ENCODE measurements around the gene ACADSB.

Gene ACADSB

DNA sequence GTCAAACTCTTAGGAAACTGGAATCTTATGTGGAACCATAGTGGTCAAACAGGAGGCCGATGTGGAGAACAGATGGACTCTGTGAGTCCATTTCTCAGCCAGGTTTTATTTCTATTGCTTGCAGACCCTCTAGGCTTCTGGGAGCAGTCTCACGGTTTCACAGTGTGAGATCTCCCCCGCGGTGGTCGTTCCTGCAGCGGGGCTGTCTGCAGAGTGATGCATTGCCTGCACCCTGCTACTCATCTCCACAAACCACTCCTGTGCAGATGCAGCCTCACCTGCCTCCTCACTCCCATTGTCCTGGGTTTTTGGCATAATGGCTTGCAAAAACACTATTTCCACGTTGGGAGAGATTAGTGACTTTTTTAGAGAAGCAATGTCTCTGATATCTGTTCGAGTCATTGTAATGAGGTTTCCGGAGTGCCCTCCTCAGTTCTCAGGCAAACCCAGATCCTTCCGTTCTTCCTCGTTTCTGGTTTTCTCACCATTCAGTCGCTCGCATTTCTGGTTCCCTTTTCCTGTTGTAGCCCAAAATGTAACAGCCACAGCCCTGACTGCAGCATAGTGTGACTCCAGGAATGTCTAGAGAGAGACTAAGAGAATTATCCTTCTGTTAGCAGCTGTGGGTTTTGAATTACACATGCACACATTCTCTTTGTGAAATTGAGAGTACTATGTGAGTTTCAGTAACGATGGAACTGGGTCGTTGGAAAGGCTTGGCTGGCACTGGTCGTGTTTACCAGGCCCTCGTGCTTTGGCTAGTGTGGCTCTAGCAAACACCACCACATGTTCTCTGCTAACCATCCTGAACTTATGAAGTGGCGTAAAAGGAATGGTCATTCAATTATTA, 30.2 kb downstream of the ACADSB start:
- no peak for DNase-seq (ENCODE audit: low read depth, low spot score)

DNA sequence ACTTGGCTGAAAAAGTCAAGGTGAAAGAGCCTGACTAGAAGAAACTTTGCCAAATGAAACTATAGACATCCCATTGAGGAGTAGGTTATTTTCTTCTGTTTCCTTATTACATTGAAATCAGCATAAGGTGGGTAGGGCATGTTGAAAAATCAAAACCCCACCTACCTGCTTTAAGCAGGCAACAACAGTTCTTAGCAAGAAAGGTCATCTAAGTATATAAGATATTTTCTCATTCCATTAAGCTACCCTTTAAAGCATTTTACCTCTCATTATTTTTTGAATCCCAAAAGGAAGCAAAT, 30.8 kb downstream of the ACADSB start:
- DNase-seq (ENCODE audit: low read depth, low spot score) = no peak

DNA sequence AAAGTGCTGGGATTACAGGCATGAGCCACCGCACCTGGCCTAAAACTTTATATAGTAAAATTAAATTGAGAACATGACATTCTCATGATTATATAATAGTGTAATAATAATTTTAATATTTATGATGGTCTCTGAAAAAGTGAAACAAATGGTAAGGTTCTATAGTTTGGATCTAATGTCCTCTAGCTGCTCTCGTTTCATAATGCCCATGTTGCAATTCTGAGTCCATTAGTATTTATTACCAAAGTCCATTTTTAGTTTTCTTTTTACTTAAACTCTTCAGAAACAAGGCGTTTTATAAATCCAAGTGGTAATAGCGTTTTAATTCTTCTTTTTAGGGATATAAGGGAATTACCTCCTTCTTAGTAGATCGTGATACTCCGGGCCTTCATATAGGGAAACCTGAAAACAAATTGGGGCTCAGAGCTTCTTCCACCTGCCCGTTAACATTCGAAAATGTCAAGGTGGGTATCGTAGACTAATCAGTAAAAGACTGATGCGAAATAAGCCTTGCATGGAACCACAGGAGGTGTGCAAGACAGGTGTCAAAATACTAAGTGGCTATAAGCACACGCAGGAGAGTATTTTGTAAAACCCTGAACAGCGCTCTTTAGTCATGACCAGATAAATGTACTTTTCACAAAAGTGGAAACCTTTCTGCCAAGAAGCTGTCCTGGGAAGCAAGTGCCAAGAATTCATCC, 34.1 kb downstream of the ACADSB start:
- DNase-seq (ENCODE audit: low read depth, low spot score) = no peak

DNA sequence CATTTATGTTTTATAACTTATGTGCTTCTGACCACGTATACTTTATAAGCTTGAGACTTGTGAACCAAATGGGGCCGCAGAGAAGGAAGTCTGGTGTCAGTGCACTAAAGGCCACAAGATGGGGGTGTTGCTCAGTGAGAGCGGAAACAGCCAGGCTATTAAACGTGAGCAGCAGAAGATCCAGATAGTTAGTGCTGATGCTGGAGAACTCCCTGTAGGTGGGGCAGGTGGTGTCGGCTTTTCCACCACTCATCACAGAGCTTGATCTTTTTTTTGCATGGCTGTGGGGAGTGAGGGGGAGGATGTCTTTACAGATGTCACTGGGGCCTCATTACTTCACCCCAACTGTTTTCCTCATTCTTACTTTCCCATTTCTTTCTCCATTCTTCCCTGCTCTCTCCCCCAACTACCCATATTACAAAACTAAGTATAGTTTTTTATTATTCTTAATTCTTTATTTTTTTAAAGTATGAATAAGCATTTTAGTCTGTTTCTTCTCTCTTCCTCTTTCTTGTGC, 34.7 kb downstream of the ACADSB start:
- peak; percentile 82 for DNase-seq (ENCODE audit: low read depth, low spot score)

DNA sequence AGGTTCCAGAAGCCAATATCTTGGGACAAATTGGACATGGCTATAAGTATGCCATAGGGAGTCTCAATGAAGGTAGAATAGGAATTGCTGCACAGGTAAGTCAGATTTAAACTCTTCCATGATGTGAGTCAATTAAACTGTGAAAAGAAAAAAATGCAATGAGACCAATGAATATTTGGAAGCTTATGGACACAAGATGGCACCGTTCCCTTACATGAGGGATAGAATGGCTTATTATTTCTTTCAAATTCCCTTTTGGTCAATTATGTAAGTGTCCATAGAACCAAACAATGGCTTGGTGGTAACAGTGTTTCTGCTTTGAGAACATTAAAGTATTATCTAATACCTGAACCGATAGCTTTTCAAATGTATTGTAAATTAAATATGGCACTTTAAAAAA, 35.6 kb downstream of the ACADSB start:
- DNase-seq (ENCODE audit: low read depth, low spot score) = no peak

DNA sequence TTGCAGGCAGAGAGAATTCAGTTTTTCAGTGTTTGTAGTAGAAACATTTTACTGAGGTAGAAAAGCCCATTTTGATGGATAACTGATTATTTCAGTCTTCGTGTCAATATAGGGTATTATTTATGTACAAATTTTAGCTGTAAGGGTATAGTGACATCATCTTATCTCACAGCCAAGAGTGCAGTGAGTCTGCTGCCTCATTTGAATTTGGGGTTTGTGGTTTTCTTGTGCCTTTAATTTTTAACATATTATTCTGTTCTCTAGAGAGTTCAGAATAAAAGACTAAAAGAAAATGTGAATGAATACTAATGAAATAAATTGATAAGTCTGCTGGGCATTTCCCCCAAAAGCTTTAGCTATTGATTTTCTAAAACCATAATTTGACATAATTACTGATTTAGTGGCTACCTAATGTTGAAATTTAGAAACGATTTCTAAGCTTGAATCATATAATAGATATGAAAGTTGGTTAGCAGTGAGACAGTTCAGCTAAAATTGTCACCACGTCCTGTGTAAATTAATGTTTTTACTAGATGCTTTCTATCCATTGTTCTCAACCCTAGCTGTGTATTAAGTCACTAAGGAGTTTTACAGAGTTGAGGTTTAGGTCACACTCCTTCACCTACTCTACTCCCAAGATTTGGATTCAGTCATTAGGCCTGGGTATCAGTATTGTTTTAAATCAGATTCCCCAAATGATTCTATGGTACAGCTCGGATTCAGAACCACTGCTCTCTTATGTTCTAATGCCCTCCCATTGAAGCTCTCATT, 37.3 kb downstream of the ACADSB start:
- DNase-seq (ENCODE audit: low read depth, low spot score) = no peak

DNA sequence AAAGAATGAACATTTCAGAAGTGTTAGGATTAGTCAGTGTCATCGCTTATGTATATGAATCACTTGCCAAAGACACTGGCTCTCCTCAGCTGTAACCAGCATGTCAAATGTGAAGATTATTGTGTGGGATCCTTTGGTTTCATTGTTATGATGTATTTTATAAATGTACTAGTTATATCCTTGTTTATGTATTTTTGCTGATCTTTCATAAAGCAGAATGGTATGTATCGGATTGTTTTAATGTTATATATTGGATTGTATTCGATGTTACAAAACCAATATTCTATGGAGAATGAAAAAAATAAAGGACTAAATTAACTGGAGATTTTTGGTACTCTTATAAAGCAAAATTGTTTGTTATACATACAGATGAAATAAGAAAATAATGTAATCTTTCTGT, 49.2 kb downstream of the ACADSB start:
- no peak for DNase-seq (ENCODE audit: low read depth, low spot score)

DNA sequence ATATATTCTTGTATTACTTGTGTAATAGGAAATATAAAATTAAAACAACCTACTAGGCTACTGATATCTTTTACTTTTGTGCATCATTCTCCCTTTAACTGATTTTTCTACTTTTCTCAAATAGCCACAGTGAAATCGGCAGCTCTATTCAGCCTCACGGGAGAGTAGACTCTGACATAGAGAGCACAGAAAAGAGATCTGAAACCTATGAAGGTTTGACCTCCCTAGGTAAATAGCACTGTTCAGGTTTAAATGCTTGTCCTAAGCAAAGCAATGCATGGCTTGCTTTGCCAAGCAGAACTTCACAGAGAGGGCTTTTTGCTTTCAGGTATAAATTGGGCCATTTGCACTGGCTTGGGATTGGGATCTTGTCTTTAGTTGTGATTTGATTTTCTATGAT, 53.1 kb downstream of the ACADSB start:
- no peak for DNase-seq (ENCODE audit: low read depth, low spot score)

DNA sequence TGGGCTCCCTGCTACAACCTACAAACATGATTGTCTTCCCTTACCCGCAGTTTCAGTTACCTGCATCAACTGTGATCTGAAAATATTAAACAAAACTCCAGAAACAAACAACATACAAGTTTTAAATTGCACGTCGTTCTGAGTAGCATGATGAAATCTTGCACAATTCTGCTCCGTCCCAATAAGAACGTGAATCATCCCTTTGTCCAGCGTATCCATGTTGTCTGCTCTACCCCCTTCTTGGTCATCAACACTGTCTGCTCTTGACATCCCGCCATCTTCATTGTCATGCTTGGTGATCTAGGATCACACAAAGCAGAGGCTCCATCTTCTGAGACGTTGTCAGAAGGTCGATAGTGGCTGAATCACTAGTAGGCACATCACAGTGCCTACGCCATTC, 53.9 kb downstream of the ACADSB start:
- DNase-seq (ENCODE audit: low read depth, low spot score) = no peak

DNA sequence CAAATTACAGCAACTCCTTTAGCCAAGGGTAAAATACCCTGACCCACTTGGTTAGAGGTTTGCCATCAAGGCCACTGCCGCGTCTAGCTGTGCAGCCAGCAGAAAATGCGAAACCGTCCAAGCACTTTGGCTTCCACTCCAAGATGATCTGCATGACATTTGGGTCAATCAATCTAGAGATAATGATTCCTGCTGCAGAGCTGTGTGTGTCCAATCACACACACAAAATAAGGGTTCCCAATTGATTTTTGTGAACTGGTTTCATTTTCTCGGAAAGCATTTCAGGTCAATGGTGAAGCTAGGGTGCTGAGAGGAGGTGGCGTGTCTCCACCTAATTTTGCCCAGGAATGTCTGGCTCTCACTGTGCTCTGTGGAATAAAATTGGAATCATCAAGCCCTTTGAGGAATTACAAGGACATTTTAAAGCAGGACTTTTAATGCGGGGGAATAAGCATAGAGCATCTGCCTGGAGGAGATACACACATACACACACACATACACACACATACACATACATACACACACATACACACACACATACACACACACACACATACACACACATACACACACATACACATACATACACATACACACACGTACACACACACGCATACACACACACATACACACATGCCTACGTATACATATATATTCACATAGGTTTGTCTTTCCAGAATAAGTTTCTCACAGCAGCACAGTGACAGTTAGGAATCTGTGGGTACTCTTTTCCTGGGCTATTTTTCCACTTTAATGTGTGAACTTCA, 59.5 kb downstream of the ACADSB start:
- DNase-seq (ENCODE audit: low read depth, low spot score) = no peak

DNA sequence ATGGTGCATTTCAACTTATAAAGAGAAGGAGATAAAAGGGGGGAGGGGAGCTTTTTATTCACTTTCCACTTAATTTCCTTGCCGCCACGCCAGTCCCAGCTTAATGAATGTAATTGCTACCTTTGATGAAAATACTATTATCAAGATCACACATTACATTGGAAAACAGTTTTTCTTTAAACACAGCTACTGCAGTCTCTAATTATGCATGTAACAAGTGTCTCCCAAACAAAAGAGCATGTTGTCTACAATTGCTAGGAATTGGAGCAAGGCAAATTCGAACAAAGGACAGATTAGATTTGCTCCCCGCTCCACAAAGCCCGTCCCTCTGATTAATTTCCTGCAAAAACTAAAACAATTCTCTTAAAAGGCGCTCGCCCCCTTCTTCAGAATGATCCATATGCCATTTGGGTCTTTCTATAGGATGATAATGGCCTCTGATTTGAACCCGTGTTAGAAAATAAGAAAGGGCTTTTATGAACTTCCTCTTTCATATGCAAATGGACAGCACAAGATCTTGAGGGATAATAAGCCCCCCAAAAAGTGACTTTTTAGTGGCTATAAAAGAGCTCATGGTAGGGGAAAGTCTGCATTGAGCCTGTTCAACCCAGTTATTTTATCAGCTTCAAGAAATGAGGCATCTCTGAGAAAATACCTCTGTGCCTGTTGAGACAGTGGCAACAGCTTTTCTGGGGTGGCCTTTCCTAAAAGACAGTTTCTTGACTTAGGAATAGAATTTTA, 60.6 kb downstream of the ACADSB start:
- DNase-seq (ENCODE audit: low read depth, low spot score) = no peak

DNA sequence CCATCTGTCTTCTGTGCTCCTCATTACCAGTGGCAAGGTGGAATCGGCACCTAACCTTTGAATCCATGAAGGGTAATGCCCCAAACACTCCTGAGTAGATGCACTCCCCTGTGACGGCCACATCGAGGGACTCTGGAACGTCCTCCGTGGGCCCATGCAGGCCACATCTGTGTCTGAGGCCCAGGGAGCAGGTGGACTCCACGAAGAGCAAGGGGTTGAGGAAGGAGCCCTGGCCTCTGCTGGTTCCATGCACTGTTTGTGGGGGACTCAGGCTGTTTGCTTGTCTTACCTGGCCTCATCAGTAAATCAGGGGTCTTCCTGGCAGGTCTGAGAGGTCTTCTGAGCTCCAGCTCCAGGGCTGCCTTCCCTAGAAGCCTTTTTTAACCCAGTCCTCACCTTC, 64.4 kb downstream of the ACADSB start:
- no peak for DNase-seq (ENCODE audit: low read depth, low spot score)

DNA sequence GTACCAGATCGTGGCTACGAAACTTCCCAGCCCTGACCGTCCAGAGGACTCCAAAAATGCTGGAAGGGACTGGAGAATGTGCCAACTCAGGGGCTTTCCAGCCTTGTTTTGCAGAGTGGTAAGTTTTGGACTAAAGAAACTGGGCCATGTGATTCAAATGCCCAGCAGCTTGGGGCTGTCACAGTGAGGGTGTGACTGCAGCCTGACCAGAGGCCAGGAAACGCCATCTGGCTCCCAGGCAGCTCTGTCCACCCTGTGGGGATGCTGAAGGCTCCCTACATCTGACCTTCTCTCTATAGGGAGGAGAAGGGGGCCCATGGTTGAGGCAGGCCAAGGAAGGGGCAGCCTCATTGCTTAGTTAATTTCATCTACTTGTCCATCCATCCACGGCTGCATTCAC, 65.4 kb downstream of the ACADSB start:
- no peak for DNase-seq (ENCODE audit: low read depth, low spot score)

DNA sequence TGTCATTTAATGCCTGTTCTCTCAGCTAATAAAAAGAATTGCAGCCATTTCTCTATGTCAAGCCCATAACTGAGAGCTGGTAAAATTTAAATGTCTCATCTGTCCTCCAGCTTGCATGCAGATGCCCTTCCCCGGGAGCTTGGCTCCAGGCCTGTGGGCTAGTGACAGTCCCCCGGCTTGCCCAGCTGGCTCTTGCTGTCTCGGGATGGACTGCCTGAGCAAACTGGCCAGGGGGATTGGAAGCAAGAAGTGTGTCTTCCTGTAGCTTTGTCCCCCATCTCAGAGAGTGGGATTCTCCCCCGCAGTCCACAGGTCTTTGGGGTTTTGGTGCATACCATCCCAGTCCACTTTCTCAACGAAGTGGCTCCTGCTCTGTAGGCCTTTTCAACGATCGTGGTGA, 73.1 kb downstream of the ACADSB start:
- no peak for DNase-seq (ENCODE audit: low read depth, low spot score)

DNA sequence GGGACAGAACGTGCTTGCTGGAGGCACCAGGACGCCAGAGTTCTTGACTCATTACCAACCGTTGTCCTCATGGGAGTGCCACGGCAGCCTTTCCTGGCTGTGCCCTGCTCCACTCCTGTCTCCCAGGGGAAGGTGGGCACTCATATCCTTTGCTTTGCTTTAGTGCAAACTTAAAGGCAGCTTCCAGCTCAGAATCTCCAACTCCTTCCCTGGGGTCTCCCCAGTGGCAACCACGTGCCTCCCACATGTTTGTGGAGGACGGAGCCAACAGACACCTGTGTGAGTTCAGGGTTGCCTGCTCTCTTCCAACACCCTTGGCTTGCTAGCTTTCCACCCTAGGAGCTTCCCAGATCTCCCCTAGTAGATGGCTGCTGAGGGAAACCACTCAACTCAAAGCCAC, 75.0 kb downstream of the ACADSB start:
- DNase-seq (ENCODE audit: low read depth, low spot score) = no peak

DNA sequence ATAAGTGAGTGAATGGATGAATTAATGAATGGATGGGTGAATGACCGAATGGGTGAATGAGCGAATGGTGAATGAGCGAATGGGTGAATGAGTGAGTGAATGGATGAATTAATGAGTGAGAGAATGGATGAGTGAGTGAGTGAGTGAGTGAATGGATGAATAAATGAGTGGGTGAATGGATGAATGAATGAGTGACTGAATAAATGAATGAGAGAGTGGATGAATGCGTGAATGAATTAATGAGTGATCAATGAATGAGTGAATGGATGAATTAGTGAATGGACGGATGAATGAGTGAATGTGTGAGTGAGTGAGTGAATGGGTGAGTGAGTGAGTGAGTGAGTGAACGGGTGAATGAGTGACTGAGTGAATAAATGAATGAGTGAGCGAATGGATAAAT, 77.5 kb downstream of the ACADSB start:
- DNase-seq (ENCODE audit: low read depth, low spot score) = no peak

DNA sequence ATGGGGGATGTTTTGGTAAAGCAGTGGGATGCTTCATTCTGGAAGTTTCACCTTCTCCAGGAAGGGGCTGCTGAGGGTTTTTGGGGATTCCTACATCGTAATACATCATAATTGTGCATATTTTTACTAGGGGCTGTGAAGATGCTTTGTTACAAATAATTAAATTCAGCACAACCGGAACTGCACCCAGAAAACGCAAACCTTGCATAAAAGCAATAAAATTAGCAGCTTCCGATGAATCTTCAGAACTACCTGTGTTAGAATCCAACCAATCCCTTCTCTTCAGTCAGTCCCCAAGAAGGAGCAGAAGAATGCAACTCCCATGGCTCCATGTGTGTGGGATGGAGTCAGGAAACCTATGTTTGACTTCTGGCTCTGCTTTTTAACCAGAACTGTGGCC, 78.5 kb downstream of the ACADSB start:
- DNase-seq (ENCODE audit: low read depth, low spot score) = no peak

DNA sequence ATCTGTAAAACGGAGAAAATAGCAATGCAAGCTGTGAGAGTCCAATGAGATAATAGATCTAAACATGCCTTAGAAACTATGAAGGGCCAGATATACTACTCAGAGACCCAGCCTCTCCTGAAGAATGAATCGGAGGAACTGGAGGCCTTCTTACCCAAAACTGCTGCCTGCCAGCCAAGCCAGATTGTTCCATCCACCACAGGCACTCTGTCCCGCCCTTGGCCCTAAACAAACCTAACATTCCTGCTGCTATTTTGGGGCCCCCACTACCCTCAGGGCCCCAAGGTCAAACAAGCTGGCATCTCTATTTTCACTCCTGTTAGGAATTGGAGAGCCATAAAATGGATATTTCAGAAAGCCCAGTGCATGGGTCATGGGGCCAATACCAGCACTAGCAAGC, 79.0 kb downstream of the ACADSB start:
- DNase-seq (ENCODE audit: low read depth, low spot score) = no peak

DNA sequence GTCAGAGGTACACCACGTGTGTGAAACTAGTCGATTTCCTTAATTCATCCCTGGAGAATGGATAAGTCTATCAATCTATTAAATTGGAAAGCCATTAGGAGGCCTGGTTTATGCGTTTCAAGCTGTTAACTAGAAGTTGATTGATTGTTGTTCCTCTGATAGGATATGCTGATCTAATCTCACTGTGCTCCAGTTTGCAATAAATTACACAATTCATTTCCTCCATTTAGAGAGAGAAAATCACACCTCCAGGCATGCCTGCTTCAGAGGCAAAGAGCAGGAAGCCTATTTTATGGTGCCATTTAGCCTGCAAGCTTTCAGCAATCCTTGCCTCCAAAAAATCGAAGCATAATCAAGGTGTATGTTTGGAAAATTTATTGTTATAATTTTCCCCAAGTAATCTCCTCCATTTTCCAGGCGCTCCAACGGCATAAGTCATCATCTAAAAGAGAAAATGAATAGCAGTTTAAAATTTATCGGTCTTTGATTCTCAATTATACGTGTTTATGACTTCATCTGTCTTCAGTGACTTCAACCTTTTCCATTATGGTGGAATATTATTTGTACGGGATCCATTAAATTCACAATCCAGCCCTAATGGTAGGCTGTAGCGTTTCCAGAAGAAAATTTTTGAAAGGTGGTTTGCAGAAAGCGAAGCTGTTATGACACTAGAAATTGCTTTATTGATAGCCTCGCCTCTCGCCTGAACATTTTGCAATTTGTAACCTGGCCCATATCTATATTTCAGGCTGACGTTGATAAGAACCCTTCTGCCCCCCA, 84.0 kb downstream of the ACADSB start:
- DNase-seq (ENCODE audit: low read depth, low spot score) = no peak

DNA sequence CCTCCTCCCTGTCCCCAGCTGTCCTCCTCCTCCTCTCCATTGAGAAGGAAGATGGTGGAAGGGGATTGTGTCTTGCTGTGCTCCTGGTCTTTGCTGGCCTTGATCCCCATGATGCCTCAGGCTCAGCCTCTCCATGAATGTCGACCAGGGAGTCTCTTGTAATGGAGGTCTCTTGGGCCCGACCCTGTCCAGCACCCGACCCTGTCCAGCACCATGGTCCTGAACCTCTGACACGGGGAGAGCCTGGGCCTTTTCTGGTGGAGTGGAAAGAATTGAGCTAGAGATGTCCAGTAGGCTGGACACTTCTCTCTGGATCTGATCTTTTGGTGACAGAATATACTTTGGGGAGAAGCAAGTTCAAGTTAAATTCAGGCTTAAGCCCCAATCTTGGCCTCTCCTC, 84.7 kb downstream of the ACADSB start:
- no peak for DNase-seq (ENCODE audit: low read depth, low spot score)
